ENCODE data around the gene PDE4D.

The PDE4D gene

DNA sequence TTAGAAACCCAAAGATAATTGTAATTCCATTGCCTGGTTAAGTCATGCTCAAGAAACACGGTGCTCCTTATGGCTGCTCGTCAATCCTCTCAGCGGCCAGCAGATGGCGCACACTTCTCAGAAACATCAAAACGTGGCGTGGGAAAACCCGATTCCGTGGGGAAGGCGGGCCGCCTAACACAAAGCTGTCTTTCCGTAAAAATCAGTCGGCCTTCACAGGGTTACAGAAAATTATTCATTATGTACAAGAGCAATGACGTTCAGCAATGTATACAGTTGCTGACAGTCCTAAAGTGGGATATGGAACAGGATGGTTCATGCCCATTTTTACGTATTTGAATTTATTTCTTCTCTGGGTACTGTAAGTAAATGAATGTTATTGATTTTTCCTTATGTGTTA, 83.5 kb downstream of the PDE4D start:
- peaks cover 0 to 2% of the 10 kb centered on the region in 2 donors for H3K4me1 Mint-ChIP-seq (ENCODE audit: low read depth in 2 of 2)
- no peaks in the 10 kb centered on the region for H3K36me3 Mint-ChIP-seq (ENCODE audit: insufficient read depth)
- DNase-seq: peak; percentile 14 to 34 (median 30)
- peaks cover 0 to 26% of the 10 kb centered on the region in 2 donors for H3K27me3 Mint-ChIP-seq
- H3K4me3 Mint-ChIP-seq: no peak overlapping the region
- H3K27ac Mint-ChIP-seq: no peak overlapping the region
- H3K9me3 Mint-ChIP-seq: no peaks in the 10 kb centered on the region
- ATAC-seq (replicated peaks): peak; percentile 53

DNA sequence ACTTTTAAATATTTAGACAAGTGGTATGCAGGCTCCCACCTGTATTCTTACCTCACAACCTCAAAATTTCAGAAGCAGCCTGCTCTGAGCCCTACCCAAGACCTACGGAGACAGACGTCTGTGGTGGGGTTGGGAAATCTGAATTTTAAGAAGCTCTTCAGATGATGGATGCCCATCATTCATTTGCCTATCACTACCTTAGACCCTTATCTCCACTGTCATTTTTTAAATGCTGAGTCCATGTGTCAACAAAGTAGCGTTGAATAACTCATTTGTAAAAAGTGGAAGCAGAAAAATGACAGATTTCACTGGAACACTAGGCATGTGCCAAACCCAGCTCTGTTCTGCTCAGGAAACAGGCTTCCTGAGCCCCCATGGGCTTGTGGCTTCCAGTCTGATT, 85.7 kb downstream of the PDE4D start:
- ATAC-seq (replicated peaks): no peak
- H3K27me3 Mint-ChIP-seq: peaks cover 3 to 24% of the 10 kb centered on the region in 2 donors
- no peaks in the 10 kb centered on the region for H3K36me3 Mint-ChIP-seq (ENCODE audit: insufficient read depth)
- peaks cover 0 to 2% of the 10 kb centered on the region in 2 donors for H3K4me1 Mint-ChIP-seq (ENCODE audit: low read depth in 2 of 2)
- H3K9me3 Mint-ChIP-seq: no peaks in the 10 kb centered on the region
- no peak overlapping the region for H3K27ac Mint-ChIP-seq
- DNase-seq: no peak
- no peak overlapping the region for H3K4me3 Mint-ChIP-seq

DNA sequence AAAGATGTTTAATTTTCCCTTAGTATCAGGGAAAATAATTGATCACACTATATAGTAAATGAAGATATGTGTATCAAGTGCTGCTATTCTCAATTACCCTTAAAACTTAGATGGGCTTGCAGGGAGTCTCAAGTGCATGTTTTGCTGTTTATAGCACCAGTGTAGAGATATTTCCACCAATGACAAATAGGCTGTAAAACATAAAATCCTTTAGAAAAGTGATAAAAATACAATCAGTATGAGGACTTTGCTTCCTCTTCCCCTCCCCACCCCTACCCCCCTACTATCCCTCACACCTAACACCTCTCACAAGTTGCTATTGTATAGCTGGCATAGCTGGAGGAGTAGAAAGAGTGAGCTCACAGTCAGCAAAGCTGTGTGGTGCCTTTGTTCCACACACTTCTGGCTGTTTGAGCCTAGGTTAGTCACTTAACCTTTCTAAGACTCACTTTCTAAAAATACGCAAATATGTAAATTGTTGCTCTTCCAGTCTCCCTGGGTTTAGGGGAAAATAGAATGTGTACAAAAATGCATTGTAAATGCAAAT, 93.1 kb downstream of the PDE4D start:
- no peak for DNase-seq
- no peak for ATAC-seq (replicated peaks)
- Mint-ChIP-seq H3K27me3 (peaks cover 10 to 13% of the 10 kb centered on the region in 2 donors), H3K27ac (no peak overlapping the region), H3K36me3 (ENCODE audit: insufficient read depth) (no peaks in the 10 kb centered on the region), H3K9me3 (no peaks in the 10 kb centered on the region), H3K4me3 (no peak overlapping the region), H3K4me1 (ENCODE audit: low read depth in 2 of 2) (no peaks in the 10 kb centered on the region)

DNA sequence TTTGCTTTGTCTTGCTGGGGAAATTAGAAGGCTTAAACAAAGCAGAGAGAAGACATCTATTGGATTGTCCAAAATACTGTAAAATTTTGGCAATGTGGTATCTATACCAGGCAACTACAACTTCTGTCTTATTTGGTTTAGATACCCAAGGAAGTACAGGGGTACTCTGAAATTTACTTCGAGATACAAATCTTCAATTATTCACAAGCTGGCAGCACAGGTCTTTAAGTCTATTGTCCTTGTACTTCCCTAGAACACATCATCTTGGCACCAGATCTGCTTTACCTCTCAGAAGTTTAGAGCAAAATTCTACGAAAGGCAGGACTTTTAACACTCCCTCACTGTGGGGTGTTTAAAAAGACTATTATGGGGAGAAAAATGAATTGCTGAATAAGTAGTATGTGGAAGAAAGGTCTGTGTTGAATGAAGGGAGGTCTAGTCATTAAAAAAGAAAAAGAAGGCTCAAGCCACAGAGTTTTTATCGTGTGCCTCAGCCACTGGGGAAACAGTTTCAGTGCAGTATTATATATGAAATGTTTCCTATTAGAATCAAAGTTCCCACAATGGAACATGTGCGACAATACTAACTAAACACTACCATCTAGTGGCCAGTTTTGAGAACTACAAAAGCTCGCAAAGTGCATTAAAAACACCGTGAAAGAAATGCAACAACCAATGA, 93.7 kb downstream of the PDE4D start:
- Mint-ChIP-seq H3K27ac (no peak overlapping the region), H3K36me3 (ENCODE audit: insufficient read depth) (no peaks in the 10 kb centered on the region), H3K4me3 (no peak overlapping the region), H3K27me3 (peaks cover 10 to 13% of the 10 kb centered on the region in 2 donors), H3K4me1 (ENCODE audit: low read depth in 2 of 2) (no peaks in the 10 kb centered on the region), H3K9me3 (no peaks in the 10 kb centered on the region)
- peak; percentile 15 to 21 (median 18) for DNase-seq
- ATAC-seq (replicated peaks): peak; percentile 70

DNA sequence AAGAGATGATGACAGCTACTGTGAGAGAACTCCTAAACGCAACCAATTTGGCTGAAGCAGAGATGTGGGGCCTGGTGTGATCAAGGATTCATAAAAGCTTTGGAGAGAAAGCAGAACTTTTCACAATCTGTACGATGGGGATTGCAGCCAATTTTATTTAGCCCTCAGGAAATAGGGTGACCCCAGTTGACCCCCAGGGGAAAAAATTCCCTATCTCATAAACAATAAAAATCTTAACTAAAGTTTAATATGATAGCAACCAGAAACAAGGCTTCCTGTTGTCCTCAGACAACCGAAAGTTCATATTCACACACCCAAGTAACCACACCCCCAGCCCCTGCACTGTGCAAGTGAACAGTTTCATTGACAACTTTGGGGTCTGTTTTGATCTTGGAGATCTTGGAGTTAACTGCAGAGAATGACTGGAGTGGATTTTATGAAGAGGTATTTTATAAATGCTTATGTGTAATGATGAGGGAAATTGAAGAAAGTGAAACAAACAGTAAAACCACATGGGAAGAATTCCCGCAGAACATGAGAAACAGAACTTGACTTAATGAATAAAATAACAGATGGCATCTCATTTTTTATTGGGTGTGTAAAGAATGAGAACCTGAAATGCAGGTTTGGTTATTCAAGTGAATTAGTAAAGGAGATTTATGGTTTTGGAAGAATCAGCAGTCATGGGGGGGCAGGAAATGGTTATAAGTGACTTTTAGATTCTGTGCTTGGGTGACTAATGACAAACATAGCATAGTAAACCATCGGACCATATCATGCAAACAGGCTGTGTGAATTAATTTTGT, 94.5 kb downstream of the PDE4D start:
- H3K4me1 Mint-ChIP-seq (ENCODE audit: low read depth in 2 of 2): no peaks in the 10 kb centered on the region
- DNase-seq: no peak
- H3K36me3 Mint-ChIP-seq (ENCODE audit: insufficient read depth): no peaks in the 10 kb centered on the region
- no peaks in the 10 kb centered on the region for H3K9me3 Mint-ChIP-seq
- H3K27me3 Mint-ChIP-seq: peaks cover 10 to 13% of the 10 kb centered on the region in 2 donors
- peak; percentile 32 for ATAC-seq (replicated peaks)
- no peak overlapping the region for H3K4me3 Mint-ChIP-seq
- H3K27ac Mint-ChIP-seq: no peak overlapping the region

DNA sequence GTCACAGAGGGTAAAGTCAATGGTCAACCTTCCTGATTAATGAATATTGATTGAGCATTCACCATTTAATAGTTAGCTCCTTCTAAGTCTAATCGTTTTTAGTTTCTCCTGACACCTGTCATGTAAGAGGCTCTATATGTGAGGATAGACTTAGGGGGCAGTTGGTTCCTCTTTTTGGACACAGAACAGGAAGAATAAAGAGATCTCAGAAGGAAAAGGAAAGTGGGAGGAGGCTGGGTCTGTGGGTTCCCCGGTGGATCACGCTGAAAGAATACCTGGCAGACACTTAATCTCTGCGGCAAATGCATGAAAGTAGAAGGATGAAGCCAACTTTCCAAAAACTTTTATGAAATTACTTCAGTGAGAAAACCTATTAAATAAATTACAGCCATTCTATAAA, 98.4 kb downstream of the PDE4D start:
- Mint-ChIP-seq H3K4me3 (no peak overlapping the region), H3K27me3 (peaks cover 0 to 9% of the 10 kb centered on the region in 2 donors), H3K4me1 (ENCODE audit: low read depth in 2 of 2) (no peaks in the 10 kb centered on the region), H3K27ac (no peak overlapping the region), H3K9me3 (no peaks in the 10 kb centered on the region), H3K36me3 (ENCODE audit: insufficient read depth) (no peaks in the 10 kb centered on the region)
- DNase-seq (no peak), ATAC-seq (replicated peaks) (no peak)

DNA sequence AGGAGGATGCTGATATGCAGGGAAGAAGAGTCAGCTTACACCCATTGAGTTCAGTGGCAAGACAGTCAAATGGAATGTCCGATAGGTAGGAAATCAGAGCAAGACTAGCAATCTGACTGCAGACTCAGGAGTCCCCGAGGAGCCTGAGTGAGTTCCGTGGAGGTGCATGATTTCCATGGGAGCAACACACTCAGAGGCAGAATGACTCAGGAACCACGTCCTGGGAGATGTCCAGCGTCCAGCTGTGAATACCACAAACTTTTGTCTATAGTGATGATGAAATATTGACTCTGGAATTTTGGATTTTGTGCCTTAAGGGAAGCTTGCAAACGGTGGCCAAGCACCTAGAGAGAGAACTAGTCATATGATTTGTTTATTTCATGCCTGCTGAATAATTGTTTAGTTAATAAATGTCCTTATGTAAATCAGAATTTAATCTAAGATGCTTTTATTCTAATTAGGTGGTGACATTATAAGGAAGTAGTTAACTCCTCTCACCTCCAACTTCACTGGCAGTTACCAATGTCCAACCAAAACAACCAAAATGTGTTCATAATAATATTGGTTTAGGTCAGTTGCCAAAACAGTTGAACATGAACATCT, 100.4 kb downstream of the PDE4D start:
- no peak for ATAC-seq (replicated peaks)
- no peak overlapping the region for H3K4me3 Mint-ChIP-seq
- H3K27ac Mint-ChIP-seq: no peak overlapping the region
- peaks cover 0 to 9% of the 10 kb centered on the region in 2 donors for H3K27me3 Mint-ChIP-seq
- no peaks in the 10 kb centered on the region for H3K36me3 Mint-ChIP-seq (ENCODE audit: insufficient read depth)
- no peaks in the 10 kb centered on the region for H3K4me1 Mint-ChIP-seq (ENCODE audit: low read depth in 2 of 2)
- DNase-seq: no peak
- H3K9me3 Mint-ChIP-seq: no peaks in the 10 kb centered on the region

DNA sequence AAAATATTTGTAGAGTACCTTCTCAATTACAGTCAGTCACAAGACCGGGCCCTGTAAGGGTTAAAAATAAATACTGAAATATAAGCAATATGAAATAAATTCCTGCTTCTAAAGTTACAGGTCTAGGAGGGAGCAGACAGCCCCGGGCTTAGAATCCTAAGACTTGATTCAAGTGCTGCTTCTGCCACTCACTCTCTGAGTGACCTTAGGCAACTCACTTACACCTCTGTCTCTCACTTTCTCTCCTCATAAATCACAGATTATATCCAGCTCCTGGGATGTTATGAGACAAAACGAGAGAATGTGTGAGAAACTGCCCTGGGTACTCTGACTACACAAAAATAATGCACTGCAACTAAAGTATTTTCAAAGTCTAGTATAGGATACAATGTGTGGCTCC, 101.9 kb downstream of the PDE4D start:
- Mint-ChIP-seq H3K4me3 (no peak overlapping the region), H3K27me3 (peaks cover 0 to 9% of the 10 kb centered on the region in 2 donors), H3K4me1 (ENCODE audit: low read depth in 2 of 2) (no peaks in the 10 kb centered on the region), H3K9me3 (no peaks in the 10 kb centered on the region), H3K27ac (no peak overlapping the region), H3K36me3 (ENCODE audit: insufficient read depth) (no peaks in the 10 kb centered on the region)
- DNase-seq (no peak), ATAC-seq (replicated peaks) (no peak)

DNA sequence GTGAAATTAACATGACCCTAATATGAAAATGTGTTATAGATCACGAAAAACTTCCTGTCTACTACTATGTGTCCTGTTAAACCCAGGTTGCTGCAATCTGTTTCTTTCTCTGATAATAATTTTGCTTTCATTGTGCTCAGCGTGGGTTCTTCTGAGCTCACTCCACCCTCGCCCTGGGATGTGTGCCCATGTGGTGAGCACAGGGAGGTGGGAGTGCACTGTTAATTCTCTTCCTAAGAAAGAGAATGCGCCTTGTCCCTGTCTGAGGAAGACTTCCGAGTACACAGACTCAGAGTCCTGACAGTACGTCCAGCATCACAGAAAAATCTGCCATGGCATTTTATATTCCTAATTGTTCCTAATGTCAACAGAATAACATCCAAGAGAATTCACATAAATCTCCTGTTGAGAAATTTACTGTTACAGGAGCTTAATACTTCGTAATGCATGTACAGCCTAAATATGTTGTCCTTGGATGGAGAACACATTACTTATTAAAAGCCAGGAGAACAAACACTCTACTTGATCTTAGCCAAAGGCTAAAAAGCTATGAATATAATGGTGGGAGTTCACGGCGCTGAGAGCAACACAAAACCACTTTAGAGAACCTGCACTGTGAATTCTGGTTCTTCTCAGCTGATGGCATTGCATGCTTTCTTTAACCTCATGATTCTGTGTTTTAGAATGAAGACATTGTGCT, 102.6 kb downstream of the PDE4D start:
- Mint-ChIP-seq H3K27me3 (peaks cover 0 to 9% of the 10 kb centered on the region in 2 donors), H3K9me3 (no peaks in the 10 kb centered on the region), H3K4me1 (ENCODE audit: low read depth in 2 of 2) (no peaks in the 10 kb centered on the region), H3K36me3 (ENCODE audit: insufficient read depth) (no peaks in the 10 kb centered on the region), H3K4me3 (no peak overlapping the region), H3K27ac (no peak overlapping the region)
- ATAC-seq (replicated peaks) (no peak), DNase-seq (no peak)

DNA sequence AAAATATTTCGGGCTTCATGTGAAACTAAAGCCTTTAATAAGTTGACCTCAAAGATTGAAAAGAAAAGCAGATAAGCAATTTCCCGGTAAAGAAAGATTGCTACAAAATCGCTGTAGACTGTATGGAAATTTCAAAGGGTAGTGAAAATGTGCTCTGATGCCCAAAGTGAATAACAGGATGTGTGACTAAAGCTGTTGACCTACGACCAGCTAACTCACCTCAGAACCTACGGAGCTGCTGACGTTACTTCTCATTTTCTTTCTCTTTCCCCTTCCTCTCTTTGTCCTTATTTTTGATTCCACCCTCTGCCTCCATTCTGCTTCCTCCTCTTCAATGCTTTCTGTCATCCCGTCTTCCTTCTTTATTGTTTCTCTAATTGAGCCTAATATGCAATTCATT, 103.2 kb downstream of the PDE4D start:
- no peak overlapping the region for H3K27ac Mint-ChIP-seq
- no peaks in the 10 kb centered on the region for H3K36me3 Mint-ChIP-seq (ENCODE audit: insufficient read depth)
- H3K9me3 Mint-ChIP-seq: no peaks in the 10 kb centered on the region
- no peaks in the 10 kb centered on the region for H3K4me1 Mint-ChIP-seq (ENCODE audit: low read depth in 2 of 2)
- H3K27me3 Mint-ChIP-seq: peaks cover 0 to 9% of the 10 kb centered on the region in 2 donors
- ATAC-seq (replicated peaks) (peak; percentile 45), DNase-seq (no peak)
- no peak overlapping the region for H3K4me3 Mint-ChIP-seq

DNA sequence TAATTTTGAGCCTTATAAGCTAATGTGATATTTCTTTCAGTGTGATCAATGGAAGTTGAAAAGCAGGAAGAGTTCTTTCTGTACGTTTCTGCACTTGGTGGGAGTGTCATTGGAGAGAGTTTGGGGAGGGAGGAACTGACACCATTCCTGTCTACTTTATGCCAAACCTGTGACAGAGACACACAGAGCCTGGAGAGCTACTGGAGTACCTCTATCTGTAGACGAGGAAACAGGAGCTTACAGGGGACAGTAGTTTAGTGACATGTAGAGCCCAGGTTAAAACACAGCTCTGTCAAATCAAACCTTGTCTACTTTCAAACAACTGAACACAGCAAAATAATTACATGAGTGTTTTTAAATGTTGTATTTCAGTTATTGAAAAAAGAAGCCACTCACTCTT, 103.6 kb downstream of the PDE4D start:
- Mint-ChIP-seq H3K4me3 (no peak overlapping the region), H3K4me1 (ENCODE audit: low read depth in 2 of 2) (no peaks in the 10 kb centered on the region), H3K9me3 (no peaks in the 10 kb centered on the region), H3K36me3 (ENCODE audit: insufficient read depth) (no peaks in the 10 kb centered on the region), H3K27me3 (peaks cover 0 to 9% of the 10 kb centered on the region in 2 donors), H3K27ac (no peak overlapping the region)
- ATAC-seq (replicated peaks) (no peak), DNase-seq (no peak)

DNA sequence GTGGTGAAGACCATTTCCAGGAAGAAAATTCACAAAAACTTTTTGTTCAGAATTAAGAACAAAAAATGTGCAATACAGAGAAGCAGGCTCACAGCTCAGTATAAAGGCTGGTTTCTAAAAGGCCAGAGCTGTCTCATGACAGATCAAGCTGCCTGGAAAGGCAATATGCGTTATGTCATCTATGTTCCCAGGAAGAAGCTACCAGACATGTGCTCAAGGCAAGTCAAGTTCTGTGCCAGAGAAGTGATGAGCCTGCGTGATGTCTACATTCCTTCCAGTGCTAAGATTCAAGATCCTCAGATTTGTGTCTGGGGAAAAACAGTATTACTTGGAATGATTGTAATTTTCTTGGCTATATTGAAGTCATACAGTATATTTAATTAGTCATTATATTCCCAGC, 104.3 kb downstream of the PDE4D start:
- no peak for DNase-seq
- no peak for ATAC-seq (replicated peaks)
- Mint-ChIP-seq H3K27me3 (peaks cover 0 to 9% of the 10 kb centered on the region in 2 donors), H3K27ac (no peak overlapping the region), H3K9me3 (no peaks in the 10 kb centered on the region), H3K4me3 (no peak overlapping the region), H3K36me3 (ENCODE audit: insufficient read depth) (no peaks in the 10 kb centered on the region), H3K4me1 (ENCODE audit: low read depth in 2 of 2) (no peaks in the 10 kb centered on the region)

DNA sequence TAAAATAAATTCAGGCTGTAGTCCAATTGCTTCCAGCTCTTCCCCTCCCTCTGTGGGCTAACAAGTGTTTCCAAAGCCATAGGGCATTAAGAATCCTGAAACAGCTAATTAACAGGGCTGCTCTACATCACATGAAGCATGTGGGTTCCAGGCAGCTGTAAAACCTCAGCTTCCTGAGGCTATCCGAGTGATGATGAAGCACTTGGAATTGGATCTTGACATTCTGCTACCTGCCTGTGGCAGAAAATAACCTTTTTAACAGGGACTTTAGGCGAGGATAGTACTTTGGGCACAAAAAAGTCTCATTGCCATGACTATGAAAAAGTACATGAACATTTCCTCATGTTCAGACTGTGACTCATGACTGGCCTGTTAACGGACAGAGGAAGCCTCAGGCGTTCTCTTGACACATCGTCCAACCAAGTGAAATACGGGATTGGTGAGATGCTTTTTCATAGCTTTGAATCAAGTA, 107.2 kb downstream of the PDE4D start:
- Mint-ChIP-seq H3K27me3 (no peaks in the 10 kb centered on the region), H3K27ac (no peak overlapping the region)
- no peak for DNase-seq

More for the DNA sequence above, 107.2 kb downstream of the PDE4D start:
- Mint-ChIP-seq H3K4me1 (ENCODE audit: low read depth in 2 of 2) (no peaks in the 10 kb centered on the region), H3K9me3 (no peaks in the 10 kb centered on the region), H3K36me3 (ENCODE audit: insufficient read depth) (no peaks in the 10 kb centered on the region), H3K4me3 (no peak overlapping the region)
- no peak for ATAC-seq (replicated peaks)

All from effector memory CD8-positive, alpha-beta T cell (primary cell).